ENCODE results near the gene PRR29. TPM values are rescaled to one million over a fixed set of nuclear protein-coding genes. Genes with fewer than 3 reads are reported as not detected.

PRR29 gene
- total RNA-seq, 2 experiments from 2014 or later = 0.16 to 0.29 TPM

DNA sequence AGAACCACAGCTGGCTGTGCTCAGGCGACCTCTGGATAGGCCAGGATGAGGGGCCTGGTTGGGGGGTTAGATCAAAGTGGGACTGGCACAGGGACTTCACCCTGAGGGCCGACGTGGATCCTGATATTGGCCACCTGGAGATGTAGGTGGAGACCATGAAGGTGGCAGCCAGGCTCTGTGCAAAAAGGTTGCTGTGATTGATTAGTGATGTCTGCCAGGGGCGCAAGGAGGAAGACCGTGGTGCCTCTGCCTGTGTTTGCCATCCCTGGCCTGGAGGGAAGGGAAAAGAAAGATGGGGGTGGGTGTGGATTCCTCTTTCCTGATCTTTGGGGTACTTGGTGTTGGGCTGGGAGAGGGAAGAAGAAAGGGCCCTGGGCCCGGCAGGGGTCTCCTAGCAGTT lies 24.9 kb upstream of the PRR29 start:
- H3K36me3 ChIP-seq (ENCODE audit: insufficient read depth, low read length) = no peaks in the 10 kb centered on the region
- no TSS peak for BruUV-seq (replicated peaks)
- intact Hi-C loops (cut with micrococcal nuclease; ENCODE audit: unreplicated experiment) = no loop called here
- no peaks in the 10 kb centered on the region for H3K79me2 ChIP-seq (ENCODE audit: insufficient read depth, low read depth, low read length)
- H3K4me3 ChIP-seq (ENCODE audit: low read depth, low read length, poor library complexity, severe bottlenecking) = no peak overlapping the region
- no peaks in the 10 kb centered on the region for H4K20me1 ChIP-seq (ENCODE audit: insufficient read depth, low read length)
- TF ChIP-seq, protein P1, sequence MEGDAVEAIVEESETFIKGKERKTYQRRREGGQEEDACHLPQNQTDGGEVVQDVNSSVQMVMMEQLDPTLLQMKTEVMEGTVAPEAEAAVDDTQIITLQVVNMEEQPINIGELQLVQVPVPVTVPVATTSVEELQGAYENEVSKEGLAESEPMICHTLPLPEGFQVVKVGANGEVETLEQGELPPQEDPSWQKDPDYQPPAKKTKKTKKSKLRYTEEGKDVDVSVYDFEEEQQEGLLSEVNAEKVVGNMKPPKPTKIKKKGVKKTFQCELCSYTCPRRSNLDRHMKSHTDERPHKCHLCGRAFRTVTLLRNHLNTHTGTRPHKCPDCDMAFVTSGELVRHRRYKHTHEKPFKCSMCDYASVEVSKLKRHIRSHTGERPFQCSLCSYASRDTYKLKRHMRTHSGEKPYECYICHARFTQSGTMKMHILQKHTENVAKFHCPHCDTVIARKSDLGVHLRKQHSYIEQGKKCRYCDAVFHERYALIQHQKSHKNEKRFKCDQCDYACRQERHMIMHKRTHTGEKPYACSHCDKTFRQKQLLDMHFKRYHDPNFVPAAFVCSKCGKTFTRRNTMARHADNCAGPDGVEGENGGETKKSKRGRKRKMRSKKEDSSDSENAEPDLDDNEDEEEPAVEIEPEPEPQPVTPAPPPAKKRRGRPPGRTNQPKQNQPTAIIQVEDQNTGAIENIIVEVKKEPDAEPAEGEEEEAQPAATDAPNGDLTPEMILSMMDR (conservative IDR thresholded peaks at IDR 0.05; ENCODE audit: low read length) = no peak
- TF ChIP-seq EZH2phosphoT487 (IDR thresholded peaks at IDR 0.05; ENCODE audit: borderline replicate concordance, low read depth, low read length) = no peak
- H3K9me3 ChIP-seq (ENCODE audit: low read length) = no peaks in the 10 kb centered on the region
- H3K9me2 ChIP-seq (ENCODE audit: insufficient read depth, low read length) = no peaks in the 10 kb centered on the region
- H2AFZ ChIP-seq (ENCODE audit: low read length) = no peak overlapping the region
- H3K4me1 ChIP-seq (ENCODE audit: insufficient read depth, low read length, poor library complexity, severe bottlenecking) = peaks cover 4% of the 10 kb centered on the region
- POLR2A ChIA-PET = no interaction called here
- CTCF ChIA-PET (ENCODE audit: unreplicated experiment) = no interaction called here
- DNase-seq (ENCODE audit: low spot score) = no peak
- H3K27ac ChIP-seq (ENCODE audit: low read depth, low read length, poor library complexity, severe bottlenecking) = no peak overlapping the region
- H3K4me2 ChIP-seq (ENCODE audit: low read length) = no peak overlapping the region

DNA sequence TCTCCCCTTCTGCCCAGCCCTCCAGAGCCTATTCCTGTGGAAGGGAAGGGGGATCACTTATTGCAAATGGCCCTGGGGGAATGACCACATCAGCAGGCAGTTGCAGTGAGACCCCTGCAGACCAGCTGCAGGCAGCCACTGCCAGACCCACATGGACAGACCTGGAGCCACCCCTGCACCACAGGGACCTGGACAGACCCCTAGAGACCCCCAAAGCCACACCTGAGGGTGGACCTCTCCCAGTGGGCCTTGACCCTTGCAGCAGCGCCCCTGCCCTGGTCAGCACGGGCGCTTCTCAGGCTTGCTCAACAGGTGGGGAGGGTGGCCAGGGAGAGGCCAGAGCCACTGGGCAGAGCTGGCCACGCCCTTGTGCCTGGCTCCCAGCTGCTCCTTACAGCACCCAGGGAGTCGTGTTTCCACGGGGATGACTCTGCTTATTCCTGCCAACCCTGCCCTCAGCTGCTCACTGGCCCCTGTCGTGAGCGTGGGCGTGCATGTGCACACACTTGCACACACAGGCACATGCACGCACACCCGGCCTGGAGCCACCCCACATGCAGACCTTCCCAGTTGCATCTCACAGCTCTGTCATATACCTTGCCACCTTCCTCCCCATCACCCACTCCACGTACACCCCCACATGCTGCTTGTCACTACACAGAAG lies 24.1 kb upstream of the PRR29 start:
- H3K27ac ChIP-seq (ENCODE audit: low read depth, low read length, poor library complexity, severe bottlenecking) = no peak overlapping the region
- ChIA-PET POLR2A (no interaction called here), CTCF (ENCODE audit: unreplicated experiment) (no interaction called here)
- H3K9me3 ChIP-seq (ENCODE audit: low read length) = no peaks in the 10 kb centered on the region
- TF ChIP-seq, protein P1 (conservative IDR thresholded peaks at IDR 0.05; ENCODE audit: low read length) = no peak
- TF ChIP-seq EZH2phosphoT487 (IDR thresholded peaks at IDR 0.05; ENCODE audit: borderline replicate concordance, low read depth, low read length) = no peak
- H3K79me2 ChIP-seq (ENCODE audit: insufficient read depth, low read depth, low read length) = no peaks in the 10 kb centered on the region
- intact Hi-C loops (cut with micrococcal nuclease; ENCODE audit: unreplicated experiment) = no loop called here
- no peak overlapping the region for H2AFZ ChIP-seq (ENCODE audit: low read length)
- no peak for DNase-seq (ENCODE audit: low spot score)
- H3K4me3 ChIP-seq (ENCODE audit: low read depth, low read length, poor library complexity, severe bottlenecking) = no peak overlapping the region
- H3K4me1 ChIP-seq (ENCODE audit: insufficient read depth, low read length, poor library complexity, severe bottlenecking) = peaks cover 4% of the 10 kb centered on the region
- H3K4me2 ChIP-seq (ENCODE audit: low read length) = no peak overlapping the region
- no peaks in the 10 kb centered on the region for H3K36me3 ChIP-seq (ENCODE audit: insufficient read depth, low read length)
- no peaks in the 10 kb centered on the region for H4K20me1 ChIP-seq (ENCODE audit: insufficient read depth, low read length)
- BruUV-seq (replicated peaks) = no TSS peak
- H3K9me2 ChIP-seq (ENCODE audit: insufficient read depth, low read length) = no peaks in the 10 kb centered on the region

DNA sequence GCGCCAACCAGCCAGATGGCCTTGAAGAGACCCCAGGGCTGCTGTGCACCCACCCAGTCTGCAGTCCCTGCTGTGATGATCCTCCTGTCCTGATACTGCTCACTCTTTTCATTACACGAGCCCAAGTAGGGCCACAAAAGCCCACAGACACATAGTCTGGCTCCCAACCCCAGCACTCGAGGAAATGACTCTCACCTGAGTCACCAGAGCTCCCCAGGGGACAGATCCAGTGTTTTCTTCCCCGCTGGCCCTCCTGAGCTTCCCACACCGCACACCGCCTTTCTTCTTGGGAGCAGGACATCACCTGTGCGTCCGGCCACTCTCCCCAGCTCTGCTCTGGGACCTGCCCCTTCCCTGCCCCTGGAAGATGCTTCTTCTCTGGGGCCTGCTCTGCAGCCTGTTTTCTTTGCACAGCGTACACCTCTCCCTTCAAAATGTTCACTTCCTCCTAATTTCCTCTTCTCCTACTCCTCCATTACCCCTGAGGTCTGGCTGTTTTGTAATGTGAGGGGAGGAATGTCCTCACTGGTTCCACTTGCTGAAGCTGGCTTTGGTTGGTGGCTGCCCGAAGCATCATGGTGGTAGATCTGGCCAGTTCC lies 23.5 kb upstream of the PRR29 start:
- Histone ChIP-seq H3K9me2 (ENCODE audit: insufficient read depth, low read length) (no peaks in the 10 kb centered on the region), H3K4me1 (ENCODE audit: insufficient read depth, low read length, poor library complexity, severe bottlenecking) (peaks cover 4% of the 10 kb centered on the region), H2AFZ (ENCODE audit: low read length) (no peak overlapping the region), H3K79me2 (ENCODE audit: insufficient read depth, low read depth, low read length) (no peaks in the 10 kb centered on the region), H3K4me3 (ENCODE audit: low read depth, low read length, poor library complexity, severe bottlenecking) (no peak overlapping the region), H3K9me3 (ENCODE audit: low read length) (no peaks in the 10 kb centered on the region), H3K27ac (ENCODE audit: low read depth, low read length, poor library complexity, severe bottlenecking) (no peak overlapping the region), H4K20me1 (ENCODE audit: insufficient read depth, low read length) (no peaks in the 10 kb centered on the region), H3K4me2 (ENCODE audit: low read length) (no peak overlapping the region), H3K36me3 (ENCODE audit: insufficient read depth, low read length) (no peaks in the 10 kb centered on the region)
- ChIA-PET POLR2A (interaction anchor here (1.6 kb wide), 1 partner anchor 20 kb away, joined by 4 read pairs; no protein-coding TSS in a partner anchor), CTCF (ENCODE audit: unreplicated experiment) (no interaction called here)
- DNase-seq (ENCODE audit: low spot score) = no peak
- TF ChIP-seq, protein P1 (conservative IDR thresholded peaks at IDR 0.05; ENCODE audit: low read length) = no peak
- TF ChIP-seq EZH2phosphoT487 (IDR thresholded peaks at IDR 0.05; ENCODE audit: borderline replicate concordance, low read depth, low read length) = no peak
- BruUV-seq (replicated peaks) = no TSS peak
- intact Hi-C loops (cut with micrococcal nuclease; ENCODE audit: unreplicated experiment) = no loop called here
